Measurements from ENCODE around the gene ZDHHC11. TPM values are rescaled to one million over a fixed set of nuclear protein-coding genes. Genes with fewer than 3 reads are reported as not detected.
"Not testable (repeated sequence)": the region's sequence is repeated elsewhere in the genome, so short reads cannot be mapped to it uniquely, and the experiment has no call there.

ZDHHC11 gene
- total RNA-seq, 8 experiments from 2014 or later, result 2.0 to 11.9 (median 6.8) TPM

DNA sequence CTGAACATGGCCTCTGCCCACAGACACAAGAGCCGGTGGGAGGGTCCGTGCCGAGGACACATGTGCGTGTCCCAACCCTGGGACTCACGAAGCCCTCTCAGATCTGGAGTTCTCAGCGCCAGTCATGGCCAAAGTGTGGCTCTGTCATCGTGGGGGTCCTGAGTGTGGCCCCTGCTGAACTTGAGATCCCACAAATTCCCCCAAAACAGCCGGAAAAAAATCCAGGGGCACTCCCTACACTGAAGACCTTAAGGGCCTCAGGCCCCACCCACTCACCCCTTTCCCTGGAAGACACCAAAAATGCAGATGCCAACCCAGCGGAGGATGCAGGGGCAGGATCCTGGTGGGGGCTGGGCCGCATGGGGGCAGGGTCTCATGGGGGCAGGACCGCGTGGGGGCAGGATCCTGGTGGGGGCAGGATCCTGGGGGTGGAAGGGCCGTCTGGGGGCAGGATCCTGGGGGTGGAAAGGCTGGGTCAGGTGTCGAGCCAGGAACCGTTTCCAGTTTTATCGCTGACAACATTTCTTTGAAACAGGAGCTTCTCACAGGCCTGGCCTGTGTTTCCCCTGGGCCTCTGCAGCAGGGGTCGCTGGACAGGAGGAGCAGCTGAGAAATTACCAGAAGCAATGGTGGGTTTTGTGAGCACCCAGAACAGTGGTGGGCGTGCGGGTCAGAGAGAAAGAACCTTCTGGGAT is 79.6 kb downstream of the ZDHHC11 start:
- H3K27ac ChIP-seq; ATAC-seq (replicated peaks in 6 of 8); H3K4me1 ChIP-seq (replicated peaks in 1 of 2); in situ Hi-C loops (cut with MboI; ENCODE audit: low pct_unique_long_range_greater_than_20kb in 2 of 9, low sequenced_read_pairs in 9 of 9, unreplicated experiment in 9 of 9); H3K4me3 ChIP-seq: not testable (repeated sequence)
- 0 to 100% (median 43%) methylated on average over 1 to 4 of the region's 19 CpGs; no CpG with 5 or more reads in 7 of the 10 experiments for WGBS, 10 experiments

DNA sequence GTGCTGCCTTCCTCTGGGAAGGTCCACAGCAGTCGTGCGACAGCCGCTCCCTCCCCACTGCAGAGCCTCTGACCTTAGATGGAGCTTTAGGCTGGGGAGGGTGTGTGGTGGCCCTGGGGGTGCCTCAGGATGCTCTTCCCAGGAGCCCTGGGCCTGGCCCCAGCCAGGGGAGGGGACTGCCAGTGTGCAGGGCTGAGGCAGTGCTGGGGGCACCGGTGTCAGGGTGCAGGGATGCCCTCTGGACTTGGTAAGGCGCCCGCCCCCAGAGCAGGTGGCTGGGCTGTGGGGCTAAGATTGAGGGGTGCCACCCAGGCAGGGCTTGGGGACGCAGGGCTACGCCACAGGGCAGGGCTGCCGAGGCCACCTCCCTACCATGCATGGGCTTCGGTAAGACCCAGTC is 80.2 kb downstream of the ZDHHC11 start:
- in situ Hi-C loops (cut with MboI; ENCODE audit: low pct_unique_long_range_greater_than_20kb in 2 of 9, low sequenced_read_pairs in 9 of 9, unreplicated experiment in 9 of 9); H3K27ac ChIP-seq; H3K4me1 ChIP-seq (replicated peaks in 1 of 2); H3K4me3 ChIP-seq: not testable (repeated sequence)
- WGBS, 10 experiments, result no CpG with 5 or more reads among the region's 10 CpGs
- peak in 1 of 8 experiments; percentile 10 for ATAC-seq (replicated peaks in 6 of 8)

DNA sequence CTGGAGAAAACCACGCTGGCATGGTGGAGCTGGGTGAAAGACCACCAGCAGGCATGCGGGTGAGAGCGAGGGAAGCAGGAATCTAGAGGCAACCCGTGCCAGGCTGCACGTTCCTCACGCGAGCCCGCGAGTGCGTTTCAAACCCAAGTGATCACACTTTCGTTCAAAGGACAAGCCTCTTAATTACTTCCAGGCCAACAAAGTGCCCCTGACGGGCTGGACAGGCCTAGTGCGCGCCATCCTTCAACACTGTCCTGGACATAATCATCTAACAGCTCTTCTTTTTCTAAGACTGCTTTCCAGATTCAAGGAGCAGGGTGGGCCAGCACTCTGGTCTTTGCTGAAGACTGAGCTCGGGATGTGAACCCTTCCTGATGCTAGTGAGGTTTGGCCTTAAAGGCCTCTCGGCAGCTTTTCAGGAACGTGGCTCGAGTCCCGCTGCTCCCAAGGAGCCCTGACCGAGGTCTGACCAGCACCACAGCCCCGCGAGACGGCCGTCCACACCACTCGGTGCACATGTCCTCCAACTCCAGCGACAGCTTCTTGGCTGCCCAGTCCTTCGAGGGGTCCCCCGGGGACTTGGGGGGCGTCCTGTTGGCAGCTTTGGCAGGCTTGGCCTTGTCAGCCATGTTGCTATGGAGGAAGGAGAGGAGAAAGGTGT is 81.2 kb downstream of the ZDHHC11 start:
- H3K27ac ChIP-seq; ATAC-seq (replicated peaks in 6 of 8); in situ Hi-C loops (cut with MboI; ENCODE audit: low pct_unique_long_range_greater_than_20kb in 2 of 9, low sequenced_read_pairs in 9 of 9, unreplicated experiment in 9 of 9); H3K4me3 ChIP-seq; H3K4me1 ChIP-seq (replicated peaks in 1 of 2): not testable (repeated sequence)
- WGBS, 10 experiments, result 3 to 100% (median 21%) methylated on average over 2 to 6 of the region's 29 CpGs; no CpG with 5 or more reads in 7 of the 10 experiments

DNA sequence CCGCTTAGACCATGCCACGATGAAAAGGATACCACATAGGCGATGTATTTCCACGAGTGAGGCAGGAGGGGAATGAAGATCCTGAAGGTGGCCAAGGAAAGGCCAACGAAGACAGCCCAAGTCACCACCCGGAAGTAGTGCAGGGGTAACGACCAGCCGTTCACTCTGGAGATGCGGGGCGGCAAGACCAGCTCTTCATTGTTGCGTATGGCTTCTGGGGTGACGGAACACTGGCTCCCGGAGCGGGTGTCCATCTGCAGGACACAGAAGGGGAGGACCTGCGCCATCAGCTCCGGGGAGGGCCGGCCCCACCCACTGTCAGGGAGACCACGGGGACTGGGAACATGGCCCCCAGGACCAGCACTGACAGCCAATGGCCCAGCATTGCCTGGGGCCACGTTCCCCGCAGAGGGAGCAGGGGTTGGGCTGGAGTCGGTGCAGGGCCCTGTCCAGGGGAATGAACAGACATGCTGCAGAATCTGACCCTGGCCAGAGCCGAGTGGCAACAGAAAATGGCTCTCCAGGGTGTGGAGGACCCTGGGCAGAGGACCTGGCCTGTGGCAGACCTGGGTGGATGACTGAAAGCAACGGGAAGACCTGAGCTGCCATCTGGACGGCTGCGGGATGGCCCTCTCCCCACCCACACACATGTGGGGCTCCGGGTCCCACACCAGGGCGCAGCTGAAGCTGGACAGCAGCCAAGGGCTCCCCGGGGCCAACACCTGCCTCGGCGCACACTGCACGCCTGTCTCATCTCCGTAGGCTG is 83.9 kb downstream of the ZDHHC11 start:
- Histone ChIP-seq H3K27ac (no peak overlapping the region), H3K4me1 (replicated peaks in 1 of 2) (no peaks in the 10 kb centered on the region), H3K4me3 (no peak overlapping the region)
- in situ Hi-C loops (cut with MboI; ENCODE audit: low pct_unique_long_range_greater_than_20kb in 2 of 9, low sequenced_read_pairs in 9 of 9, unreplicated experiment in 9 of 9), result no loop called here
- ATAC-seq (replicated peaks in 6 of 8), result no peak
- 45 to 92% (median 66%) methylated on average over 1 to 24 of the region's 32 CpGs; no CpG with 5 or more reads in 3 of the 10 experiments for WGBS, 10 experiments

DNA sequence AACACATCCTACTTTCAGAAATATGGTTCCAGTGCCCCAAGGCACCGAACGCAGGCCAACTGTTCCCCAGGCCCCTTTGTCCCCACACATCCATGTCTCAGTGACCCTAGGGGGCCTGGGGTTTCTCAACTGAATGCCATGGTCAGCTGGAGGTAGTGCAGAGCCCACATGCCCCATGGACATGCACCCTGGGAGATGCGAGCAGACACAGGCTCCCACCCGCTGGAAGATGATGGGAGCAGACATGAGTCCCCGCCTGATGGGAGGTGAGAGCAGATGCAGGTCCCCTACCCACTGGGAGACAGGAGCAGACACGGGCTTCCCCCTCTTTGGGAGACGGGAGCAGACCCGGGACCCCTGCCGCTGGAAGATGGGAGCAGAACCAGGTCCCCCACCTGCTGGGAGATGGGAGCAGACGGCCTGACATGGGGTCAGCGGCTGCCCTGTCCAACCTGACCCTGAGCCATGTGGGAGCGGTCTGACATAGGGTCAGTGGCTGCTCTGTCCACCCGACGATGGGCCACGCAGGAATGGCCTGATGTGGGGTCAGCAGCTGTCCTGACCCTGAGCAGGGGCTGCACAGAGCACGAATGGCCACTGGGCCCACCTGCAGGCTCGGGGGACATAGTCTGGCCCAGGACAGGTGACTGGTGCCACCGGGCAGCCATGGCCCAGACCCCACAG is 84.7 kb downstream of the ZDHHC11 start:
- in situ Hi-C loops (cut with MboI; ENCODE audit: low pct_unique_long_range_greater_than_20kb in 2 of 9, low sequenced_read_pairs in 9 of 9, unreplicated experiment in 9 of 9), result no loop called here
- WGBS, 10 experiments, result 65 to 100% (median 86%) methylated on average over 1 to 17 of the region's 18 CpGs; no CpG with 5 or more reads in 5 of the 10 experiments
- Histone ChIP-seq H3K27ac (no peak overlapping the region), H3K4me1 (replicated peaks in 1 of 2) (no peaks in the 10 kb centered on the region), H3K4me3 (no peak overlapping the region)
- ATAC-seq (replicated peaks in 6 of 8), result no peak

DNA sequence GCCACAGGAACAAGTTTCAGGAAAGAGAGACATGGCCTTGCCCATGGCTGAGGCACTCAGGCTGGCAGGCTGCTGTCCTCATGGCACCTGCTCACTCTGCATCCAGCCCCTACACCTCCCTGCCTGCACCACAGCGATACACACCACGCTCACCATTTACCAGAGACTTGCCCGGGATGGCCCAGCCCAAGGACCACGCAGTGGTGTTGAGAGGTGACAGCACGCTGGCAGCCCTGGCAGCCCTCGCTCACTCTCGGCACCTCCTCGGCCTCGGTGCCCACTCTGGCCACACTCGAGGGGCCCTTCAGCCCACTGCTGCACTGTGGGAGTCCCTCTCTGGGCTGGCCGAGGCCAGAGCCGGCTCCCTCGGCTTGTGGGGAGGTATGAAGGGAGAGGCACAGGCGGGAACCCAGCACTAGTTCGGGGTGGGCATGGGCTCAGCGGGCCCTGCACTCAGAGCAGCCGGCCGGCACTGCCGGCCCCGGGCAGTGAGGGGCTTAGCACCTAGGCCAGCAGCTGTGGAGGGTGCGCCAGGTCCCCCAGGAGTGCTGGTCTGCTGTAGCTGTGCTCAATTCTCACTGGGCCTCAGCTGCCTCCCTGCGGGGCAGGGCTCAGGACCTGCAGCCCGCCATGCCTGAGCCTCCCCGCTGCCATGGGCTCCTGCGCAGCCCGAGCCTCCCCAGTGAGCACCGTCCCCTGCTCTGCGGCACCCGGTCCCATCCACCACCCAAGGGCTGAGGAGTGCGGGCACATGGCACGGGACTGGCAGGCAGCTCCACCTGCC is 86.6 kb downstream of the ZDHHC11 start:
- Histone ChIP-seq H3K4me3 (no peak overlapping the region), H3K27ac (no peak overlapping the region), H3K4me1 (replicated peaks in 1 of 2) (peaks cover 3 to 5% of the 10 kb centered on the region in 2 donors)
- in situ Hi-C loops (cut with MboI; ENCODE audit: low pct_unique_long_range_greater_than_20kb in 2 of 9, low sequenced_read_pairs in 9 of 9, unreplicated experiment in 9 of 9), result no loop called here
- 68 to 100% (median 90%) methylated on average over 1 to 24 of the region's 31 CpGs; no CpG with 5 or more reads in 5 of the 10 experiments for WGBS, 10 experiments
- ATAC-seq (replicated peaks in 6 of 8), result no peak

DNA sequence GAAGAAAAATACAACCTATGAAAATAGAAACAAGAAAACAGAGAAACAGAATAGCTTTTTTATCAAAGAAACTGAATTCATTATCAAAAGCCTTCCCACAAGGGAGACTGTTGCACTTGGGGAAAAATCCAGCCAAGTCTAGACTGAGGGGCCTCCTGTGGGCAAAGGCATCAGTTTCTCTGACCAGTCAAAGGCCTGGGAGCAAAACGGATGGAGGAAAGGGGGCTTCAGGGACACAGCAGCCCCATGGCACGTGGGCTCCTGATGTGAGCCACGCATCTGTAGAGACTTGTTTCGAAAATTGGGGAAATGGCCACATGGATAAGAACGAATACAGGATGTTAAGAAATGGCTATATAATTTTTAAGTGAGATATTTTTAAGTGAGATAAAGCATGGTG is 87.4 kb downstream of the ZDHHC11 start:
- peaks cover 11 to 13% of the 10 kb centered on the region in 2 donors for H3K4me1 ChIP-seq (replicated peaks in 1 of 2)
- ATAC-seq (replicated peaks in 6 of 8), result no peak
- WGBS, 10 experiments, result 9 to 90% (median 66%) methylated on average over 1 to 5 of the region's 5 CpGs
- no peak overlapping the region for H3K4me3 ChIP-seq
- H3K27ac ChIP-seq, result no peak overlapping the region
- in situ Hi-C loops (cut with MboI; ENCODE audit: low pct_unique_long_range_greater_than_20kb in 2 of 9, low sequenced_read_pairs in 9 of 9, unreplicated experiment in 9 of 9), result no loop called here

DNA sequence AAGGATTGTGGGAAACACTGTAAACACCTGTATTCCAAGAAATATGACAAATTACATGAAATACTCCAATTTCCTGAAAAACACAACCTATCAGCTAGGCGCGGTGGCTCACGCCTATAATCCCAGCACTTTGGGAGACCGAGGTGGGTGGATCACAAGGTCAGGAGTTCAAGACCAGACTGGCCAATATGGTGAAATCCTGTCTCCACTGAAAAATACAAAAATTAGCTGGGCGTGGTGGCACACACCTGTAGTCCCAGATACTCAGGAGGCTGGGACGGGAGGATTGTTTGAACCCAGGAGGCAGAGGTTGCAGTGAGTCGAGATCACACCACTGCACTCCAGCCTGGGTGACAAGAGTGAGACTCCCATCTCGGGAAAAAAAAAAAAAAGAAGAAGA is 87.8 kb downstream of the ZDHHC11 start:
- in situ Hi-C loops (cut with MboI; ENCODE audit: low pct_unique_long_range_greater_than_20kb in 2 of 9, low sequenced_read_pairs in 9 of 9, unreplicated experiment in 9 of 9); H3K27ac ChIP-seq; H3K4me3 ChIP-seq; ATAC-seq (replicated peaks in 6 of 8): not testable (repeated sequence)
- peaks cover 15 to 17% of the 10 kb centered on the region in 2 donors for H3K4me1 ChIP-seq (replicated peaks in 1 of 2)
- WGBS, 10 experiments, result 51 to 100% (median 90%) methylated on average over 2 to 8 of the region's 8 CpGs; no CpG with 5 or more reads in 1 of the 10 experiments

DNA sequence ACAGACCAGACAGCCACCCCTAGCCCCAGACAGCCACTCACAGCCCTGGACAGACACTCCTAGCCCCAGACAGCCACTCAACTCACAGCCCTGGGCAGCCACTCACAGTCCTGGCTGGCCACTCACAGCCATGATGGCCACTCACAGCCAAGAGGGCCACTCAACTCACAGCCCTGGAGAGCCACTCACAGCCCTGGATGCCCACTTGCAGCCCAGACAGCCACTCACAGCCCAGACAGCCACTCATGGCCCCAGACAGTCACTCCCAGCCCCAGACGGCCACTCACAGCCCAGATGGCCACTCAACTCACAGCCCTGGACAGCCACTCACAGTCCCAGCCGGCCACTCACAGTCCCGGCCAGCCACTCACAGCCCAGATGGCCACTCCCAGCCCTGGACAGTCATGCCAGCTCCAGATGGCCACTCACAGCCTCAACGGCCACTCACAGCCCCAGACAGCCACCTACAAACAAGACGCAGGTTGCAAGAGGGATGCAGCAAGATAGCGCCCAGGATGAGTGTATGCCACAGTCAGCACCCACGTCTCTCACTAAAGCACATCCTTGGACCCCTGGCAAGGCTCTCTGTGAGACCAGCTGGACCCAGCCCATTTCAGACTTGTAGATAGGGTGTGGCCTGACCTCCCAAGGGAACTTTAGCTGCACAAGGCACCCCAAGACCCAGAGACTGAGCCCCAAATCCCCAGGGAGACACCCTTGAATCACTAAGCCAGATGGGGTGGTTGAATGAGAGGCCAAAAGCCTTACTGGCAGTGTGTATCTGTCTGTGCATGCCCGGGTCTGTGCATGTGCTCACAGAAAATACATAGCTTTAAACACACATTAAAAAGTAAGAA is 88.7 kb downstream of the ZDHHC11 start:
- ATAC-seq (replicated peaks in 6 of 8), result peak in 3 of 8 experiments; percentile 28 to 61 (median 50)
- H3K4me1 ChIP-seq (replicated peaks in 1 of 2), result peaks cover 24 to 26% of the 10 kb centered on the region in 2 donors
- H3K27ac ChIP-seq, result no peak overlapping the region
- 50 to 100% (median 84%) methylated on average over 1 to 5 of the region's 8 CpGs; no CpG with 5 or more reads in 4 of the 10 experiments for WGBS, 10 experiments
- in situ Hi-C loops (cut with MboI; ENCODE audit: low pct_unique_long_range_greater_than_20kb in 2 of 9, low sequenced_read_pairs in 9 of 9, unreplicated experiment in 9 of 9), result no loop called here
- H3K4me3 ChIP-seq, result no peak overlapping the region

DNA sequence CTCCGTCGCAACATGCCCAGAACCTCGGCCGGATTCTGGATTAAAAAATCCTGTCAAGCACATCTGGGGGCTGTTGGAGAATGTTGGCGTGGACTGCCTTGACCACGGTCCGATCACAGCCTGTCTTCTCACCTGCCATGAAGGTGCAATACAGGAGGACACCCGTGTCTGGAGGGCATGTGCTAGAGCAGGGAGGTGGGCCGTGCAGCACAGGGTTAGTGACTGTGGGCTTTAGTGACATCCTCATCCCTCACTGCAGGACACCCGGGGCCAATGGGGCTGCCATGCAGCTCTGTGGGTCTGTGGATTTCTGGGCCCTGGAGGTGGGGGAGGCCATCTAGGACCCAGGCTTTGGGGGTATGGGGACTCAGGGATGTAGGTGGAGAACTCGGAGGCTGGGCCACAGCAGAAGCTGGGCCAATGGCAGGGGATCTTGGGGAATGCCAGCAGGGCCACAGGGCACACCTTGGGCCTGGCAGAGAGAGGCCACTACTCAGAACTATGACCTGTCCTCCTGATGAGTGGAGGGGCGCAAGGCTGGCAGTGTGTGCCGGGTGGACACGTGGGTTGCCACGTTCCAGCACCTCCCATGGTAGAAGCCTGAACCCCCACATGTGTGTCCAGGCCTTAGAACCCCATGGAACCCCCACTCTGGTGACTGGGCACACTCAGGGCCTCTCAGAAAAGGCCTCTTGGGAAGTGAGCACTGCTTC is 89.6 kb downstream of the ZDHHC11 start:
- WGBS, 10 experiments, result 7 to 100% (median 63%) methylated on average over 1 to 15 of the region's 15 CpGs; no CpG with 5 or more reads in 4 of the 10 experiments
- ATAC-seq (replicated peaks in 6 of 8), result no peak
- H3K4me3 ChIP-seq, result no peak overlapping the region
- H3K4me1 ChIP-seq (replicated peaks in 1 of 2), result peaks cover 27 to 31% of the 10 kb centered on the region in 2 donors
- in situ Hi-C loops (cut with MboI; ENCODE audit: low pct_unique_long_range_greater_than_20kb in 2 of 9, low sequenced_read_pairs in 9 of 9, unreplicated experiment in 9 of 9), result no loop called here
- H3K27ac ChIP-seq, result no peak overlapping the region
